Measurements from ENCODE around the gene SKIC2.
A peak's percentile ranks its signal among the peaks of the same experiment; 100 is the strongest.
"Not testable (repeated sequence)": the region's sequence is repeated elsewhere in the genome, so short reads cannot be mapped to it uniquely, and the experiment has no call there.

Gene SKIC2

DNA sequence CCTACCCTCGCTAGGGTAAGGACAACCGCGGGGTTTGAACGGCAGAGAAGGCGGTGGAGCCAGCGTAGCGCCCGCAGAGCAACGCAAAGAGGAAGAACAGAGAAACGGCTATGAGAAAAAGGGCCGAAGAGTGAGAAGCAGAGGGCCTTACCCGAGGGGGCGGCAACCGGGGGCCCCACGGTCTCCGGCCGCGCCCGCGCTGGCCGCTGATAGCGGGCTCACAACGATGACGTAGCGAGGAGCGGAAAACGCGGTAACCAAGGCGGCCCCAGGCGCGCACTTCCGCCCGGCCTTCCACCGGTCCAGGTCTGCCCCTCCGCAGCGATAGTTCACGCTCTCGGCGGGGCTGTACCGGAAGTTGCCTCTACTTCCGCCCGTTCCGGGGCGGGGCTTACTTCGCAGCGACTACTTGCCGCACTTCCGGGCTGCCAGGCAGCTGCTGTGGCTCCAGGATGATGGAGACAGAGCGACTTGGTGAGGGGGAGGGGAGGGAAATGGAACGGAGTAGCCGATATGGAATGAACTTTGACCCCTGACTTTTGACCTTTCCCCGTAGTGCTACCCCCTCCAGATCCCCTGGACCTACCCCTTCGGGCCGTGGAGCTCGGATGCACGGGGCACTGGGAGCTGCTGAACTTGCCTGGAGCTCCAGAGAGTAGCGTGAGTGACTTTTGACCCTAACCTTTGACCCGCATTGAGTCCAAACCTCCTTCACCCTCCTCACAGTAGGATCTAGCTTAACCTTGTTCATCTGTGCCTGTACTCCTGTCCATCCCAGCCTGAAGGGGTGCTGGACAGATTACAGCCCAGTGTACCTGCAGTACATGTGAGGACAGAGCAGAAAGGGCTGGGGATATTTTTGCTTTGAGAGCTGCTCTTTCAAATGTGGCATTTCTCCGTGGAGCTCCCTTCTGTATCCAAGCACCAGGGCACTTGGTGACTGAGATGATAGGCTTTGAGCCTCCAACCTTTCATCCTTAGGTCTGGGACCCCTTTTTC is at the start of gene SKIC2, which contains the start of gene NELFE:
SKIC2 (plus strand) TSS at position 435 of the 999 bp plus-strand sequence; CDS start at position 453, 18 bp downstream.
NELFE (minus strand) TSS at position 231 of the 999 bp plus-strand sequence. CDS start 525 bp downstream, outside the sequence.
- TF ChIP-seq CTCF (IDR thresholded peaks at IDR 0.05; ENCODE audit: low read depth, low read length) = no peak
- peak; percentile 94 for DNase-seq (ENCODE audit: extremely low read depth, low read depth)

DNA sequence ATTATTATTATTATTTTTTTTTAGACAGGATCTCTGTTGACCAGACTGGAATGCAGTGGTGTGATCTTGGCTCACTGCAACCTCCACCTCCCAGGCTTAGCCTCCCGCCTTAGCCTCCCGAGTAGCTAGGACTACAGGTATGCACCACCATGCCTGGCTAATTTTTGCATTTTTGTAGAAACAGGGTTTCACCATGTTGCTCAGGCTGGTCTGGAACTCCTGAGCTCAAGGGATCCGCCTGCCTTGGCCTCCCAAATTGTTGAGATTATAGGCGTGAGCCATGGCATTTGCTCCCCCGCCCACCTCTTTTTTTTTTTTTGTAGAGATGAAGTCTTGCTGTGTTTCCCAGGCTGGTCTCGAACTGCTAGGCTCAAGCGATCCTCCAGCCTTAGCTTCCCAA is 49.7 kb upstream of the SKIC2 start:
- not testable (repeated sequence) for DNase-seq (ENCODE audit: extremely low read depth, low read depth)

DNA sequence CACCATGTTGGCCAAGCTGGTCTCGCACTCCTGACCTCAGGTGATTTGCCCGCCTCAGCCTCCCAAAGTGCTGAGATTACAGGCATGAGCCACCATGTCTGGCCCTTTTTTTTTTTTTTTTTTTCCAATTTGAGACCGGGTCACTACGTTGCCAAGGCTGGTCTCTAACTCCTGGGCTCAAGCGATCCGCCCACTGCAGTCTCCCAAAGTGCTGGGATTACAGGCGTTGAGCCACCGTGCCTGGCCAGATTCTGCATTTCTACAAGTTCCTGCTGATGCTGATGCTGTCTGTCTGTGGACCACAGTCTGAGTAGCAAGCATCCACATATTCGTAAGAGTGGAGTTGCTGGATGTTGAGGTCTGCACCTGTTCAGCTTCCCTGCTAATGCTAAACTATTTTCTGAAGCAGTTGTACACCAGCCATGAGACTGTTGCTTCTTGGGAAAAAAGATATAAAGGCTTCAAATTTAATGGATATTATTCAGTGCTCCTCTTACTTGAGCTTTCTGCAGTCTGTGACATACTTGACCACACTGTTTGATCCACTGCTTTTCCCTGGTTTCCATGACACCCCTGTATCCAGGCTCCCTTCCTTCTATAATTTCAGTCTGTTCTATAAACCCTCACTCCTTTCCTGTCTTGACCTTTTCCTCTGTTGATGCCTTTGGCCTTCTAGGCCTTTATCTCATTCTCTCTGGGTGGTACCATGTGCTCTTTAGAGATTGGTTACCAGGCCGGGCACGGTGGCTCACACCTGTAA is 47.0 kb upstream of the SKIC2 start:
- DNase-seq (ENCODE audit: extremely low read depth, low read depth) = no peak
- TF ChIP-seq CTCF (IDR thresholded peaks at IDR 0.05; ENCODE audit: low read depth, low read length) = no peak

- TF ChIP-seq CTCF (IDR thresholded peaks at IDR 0.05; ENCODE audit: low read depth, low read length) = no peak
- no peak for DNase-seq (ENCODE audit: extremely low read depth, low read depth)
Measured at GRCh38 chr6:31915351-31915750, 43.6 kb upstream of the SKIC2 start.

DNA sequence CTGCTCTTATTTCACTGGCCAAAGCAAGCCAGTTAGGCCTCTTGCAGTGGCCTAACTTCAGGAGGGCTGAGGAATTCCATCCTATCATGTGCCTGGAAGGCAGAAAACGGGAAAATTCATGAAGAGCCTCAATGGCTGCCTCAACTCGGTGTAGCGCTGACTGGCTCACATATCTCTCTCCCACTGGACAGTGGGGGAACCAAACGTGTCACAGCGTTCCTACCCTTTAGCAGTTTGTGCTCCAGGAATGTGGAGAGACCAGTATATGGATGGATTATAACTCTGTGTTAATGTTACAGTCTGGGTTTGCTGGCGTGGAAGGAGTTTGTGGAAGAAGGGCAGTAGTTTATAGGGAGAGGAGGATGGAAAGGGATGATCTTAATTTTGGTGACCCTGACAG is 43.2 kb upstream of the SKIC2 start:
- TF ChIP-seq CTCF (IDR thresholded peaks at IDR 0.05; ENCODE audit: low read depth, low read length) = no peak

DNA sequence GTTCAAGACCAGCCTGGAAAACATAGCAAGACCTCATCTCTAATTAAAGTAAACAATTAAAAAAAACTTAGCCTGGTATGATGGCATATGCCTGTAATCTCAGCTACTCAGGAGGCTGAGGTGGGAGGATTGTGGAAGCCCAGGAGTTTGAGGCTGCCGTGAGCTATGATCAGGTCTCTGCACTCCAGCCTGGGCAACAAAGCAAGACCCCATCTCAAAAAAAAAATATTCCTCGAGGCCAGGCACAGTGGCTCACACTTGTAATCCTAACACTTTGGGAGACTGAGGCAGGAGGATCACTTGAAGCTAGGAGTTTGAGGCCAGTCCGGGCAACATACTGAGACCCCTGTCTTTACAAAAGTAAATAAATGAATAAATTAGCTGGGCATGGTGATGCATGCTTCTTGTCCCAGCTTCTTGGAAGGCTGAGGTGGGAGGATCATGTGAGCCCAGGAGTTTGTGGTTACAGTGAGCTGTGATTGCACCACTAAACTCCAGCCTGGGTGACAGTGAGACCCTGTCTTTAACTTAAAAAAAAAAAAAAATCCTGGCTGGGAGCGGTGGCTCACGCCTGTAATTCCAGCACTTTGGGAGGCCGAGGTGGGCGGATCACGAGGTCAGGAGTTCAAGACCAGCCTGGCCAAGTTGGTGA is 40.8 kb upstream of the SKIC2 start:
- no peak for DNase-seq (ENCODE audit: extremely low read depth, low read depth)
- no peak for TF ChIP-seq CTCF (IDR thresholded peaks at IDR 0.05; ENCODE audit: low read depth, low read length)

More for the DNA sequence above, 43.2 kb upstream of the SKIC2 start:
- DNase-seq (ENCODE audit: extremely low read depth, low read depth) = no peak

DNA sequence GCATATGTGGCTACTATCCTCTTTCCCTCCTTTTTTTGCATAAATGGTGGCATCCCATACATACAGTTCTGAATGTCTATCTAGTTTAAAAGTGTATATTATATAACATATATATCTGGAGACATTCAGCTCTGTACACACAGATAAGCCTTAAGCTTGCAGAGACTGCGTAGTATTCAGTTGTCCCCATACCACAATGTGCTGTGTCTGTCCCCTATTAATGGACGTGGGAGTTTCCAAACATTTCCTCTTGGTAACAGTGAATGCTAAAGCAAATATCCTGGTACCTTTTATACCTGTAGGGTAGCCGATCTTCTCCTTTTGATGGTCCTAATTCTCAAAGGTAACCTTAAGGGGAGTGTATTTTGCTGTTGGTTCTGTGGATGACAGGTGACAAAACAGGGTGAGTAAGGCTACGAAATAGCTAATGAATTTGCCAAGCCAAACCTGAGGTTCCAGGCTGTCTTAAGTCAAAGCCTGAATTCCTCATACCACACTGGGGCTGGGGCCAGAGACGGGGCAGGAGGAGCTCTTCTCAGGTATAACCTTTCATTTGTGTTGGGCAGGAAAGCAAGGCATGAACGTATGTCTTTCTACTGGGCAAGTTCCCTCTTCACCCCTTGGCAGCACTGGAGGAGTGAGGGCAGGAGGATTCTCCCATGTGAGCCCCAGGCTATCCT is 39.2 kb upstream of the SKIC2 start:
- TF ChIP-seq CTCF (IDR thresholded peaks at IDR 0.05; ENCODE audit: low read depth, low read length) = no peak
- DNase-seq (ENCODE audit: extremely low read depth, low read depth) = no peak
